ENCODE data around the gene CIAO2B.

CIAO2B gene

DNA sequence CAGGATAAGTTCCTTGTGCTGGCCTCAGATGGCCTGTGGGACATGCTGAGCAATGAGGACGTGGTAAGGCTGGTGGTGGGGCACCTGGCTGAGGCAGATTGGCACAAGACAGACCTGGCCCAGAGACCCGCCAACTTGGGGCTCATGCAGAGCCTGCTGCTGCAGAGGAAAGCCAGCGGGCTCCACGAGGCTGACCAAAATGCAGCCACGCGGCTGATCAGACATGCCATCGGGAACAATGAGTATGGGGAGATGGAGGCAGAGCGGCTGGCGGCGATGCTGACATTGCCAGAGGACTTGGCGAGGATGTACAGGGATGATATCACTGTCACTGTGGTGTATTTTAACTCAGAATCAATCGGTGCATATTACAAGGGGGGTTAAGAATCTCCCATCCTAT, 48.7 kb downstream of the CIAO2B start:
- no peak for DNase-seq

DNA sequence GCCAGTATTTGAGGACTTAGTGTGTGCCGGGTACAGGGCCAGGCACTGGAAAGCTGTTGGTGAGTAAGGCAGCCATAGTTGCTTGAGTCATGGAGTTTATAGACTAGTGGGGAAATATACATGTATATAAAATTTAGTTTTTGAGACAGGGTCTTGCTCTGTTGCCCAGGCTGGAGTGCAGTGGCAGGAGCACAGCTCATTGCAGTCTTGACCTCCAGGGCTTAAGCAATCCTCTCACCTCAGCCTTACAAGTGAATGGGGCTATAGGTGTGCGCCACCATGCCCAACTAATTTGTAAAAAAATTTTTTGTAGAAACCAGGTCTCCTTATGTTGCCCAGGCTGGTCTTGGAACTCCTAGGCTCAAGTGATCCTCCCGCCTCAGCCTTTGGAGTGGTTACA, 51.5 kb downstream of the CIAO2B start:
- DNase-seq = no peak

Data from SHP77 (cell line).